AG04449 (cell line): ENCODE data around the gene AMOTL2.

Experiments used
- CTCF ChIA-PET: fragments of 350-600 bp; formaldehyde crosslinking; extraction: SDS; loops from one replicate; lab custom pipeline; 2021; ENCODE audit warnings: antibody characterized with exemption; lab: Yijun Ruan, JAX
- POLR2A ChIA-PET: fragments of 400-600, 350-600 bp; formaldehyde crosslinking; extraction: SDS; loops from one replicate; lab custom pipeline; 2020; ENCODE audit warnings: antibody characterized with exemption, inconsistent platforms; lab: Yijun Ruan, JAX
- DNase-seq: peaks from one replicate; pipeline ENCODE4 v3.0.0-alpha.2; 2010; ENCODE audit warnings: low read depth, low spot score
- H3K4me3 ChIP-seq: 2 replicates; pipeline ENCODE4 v1.5.1; 2011; ENCODE audit warnings: low read depth, mild to moderate bottlenecking, control low read depth, low read length
- CTCF ChIP-seq: IDR thresholded peaks from one replicate; pipeline ENCODE4 v1.5.1; 2011; ENCODE audit warnings: mild to moderate bottlenecking, moderate library complexity, low read length, control low read depth, inconsistent platforms; ENCODE audit not compliant: insufficient read depth; ENCODE audit errors: missing control alignments

AMOTL2 gene

GRCh38 chr3:134320749-134321148 lies 53.5 kb downstream of the AMOTL2 start:
- DNase-seq = no peak
- CTCF ChIA-PET = interaction anchor here (1.4 to 26.1 kb wide), 3 partner anchors 13 to 159 kb away, joined by 4 to 690 read pairs (median 5); partner anchors contain the start of genes ANAPC13 and CEP63
- H3K4me3 ChIP-seq = no peak overlapping the region
- TF ChIP-seq CTCF = no peak
- POLR2A ChIA-PET = interaction anchor here (0.7 kb wide), 1 partner anchor 33 kb away, joined by 3 read pairs; no protein-coding TSS in a partner anchor

GRCh38 chr3:134319931-134320330 lies 54.3 kb downstream of the AMOTL2 start:
- POLR2A ChIA-PET = interaction anchor here (0.6 kb wide), 1 partner anchor 45 kb away, joined by 3 read pairs; no protein-coding TSS in a partner anchor
- TF ChIP-seq CTCF = no peak
- CTCF ChIA-PET = interaction anchor here (0.9 to 26.1 kb wide), 3 partner anchors 8 to 160 kb away, joined by 3 to 690 read pairs (median 11); partner anchors contain the start of genes ANAPC13 and CEP63
- DNase-seq = no peak
- no peak overlapping the region for H3K4me3 ChIP-seq

GRCh38 chr3:134318166-134318565 lies 56.1 kb downstream of the AMOTL2 start:
- TF ChIP-seq CTCF = no peak
- POLR2A ChIA-PET = interaction anchor here (0.6 to 2.0 kb wide), 7 partner anchors 10 to 371 kb away, joined by 3 to 7 read pairs (median 3); no protein-coding TSS in a partner anchor
- DNase-seq = no peak
- CTCF ChIA-PET = interaction anchor here (1.0 to 26.1 kb wide), 6 partner anchors 8 to 173 kb away, joined by 4 to 690 read pairs (median 7); partner anchors contain the start of genes ANAPC13 and CEP63
- H3K4me3 ChIP-seq = no peak overlapping the region

- no peak for DNase-seq
- H3K4me3 ChIP-seq = no peak overlapping the region
- POLR2A ChIA-PET = interaction anchor here (0.6 to 2.0 kb wide), 10 partner anchors 9 to 371 kb away, joined by 3 to 7 read pairs (median 4); no protein-coding TSS in a partner anchor
- no peak for TF ChIP-seq CTCF
- CTCF ChIA-PET = interaction anchor here (1.0 to 26.1 kb wide), 6 partner anchors 9 to 174 kb away, joined by 4 to 690 read pairs (median 7); partner anchors contain the start of genes ANAPC13 and CEP63
These were observed 56.9 kb downstream of the AMOTL2 start for GRCh38 chr3:134317106-134317947.

- ChIA-PET POLR2A (interaction anchor here (0.6 to 4.5 kb wide), 18 partner anchors 10 to 168 kb away, joined by 3 to 38 read pairs (median 6); partner anchors contain the start of gene AMOTL2), CTCF (interaction anchor here (0.7 to 26.1 kb wide), 10 partner anchors 10 to 164 kb away, joined by 3 to 690 read pairs (median 4); partner anchors contain the start of genes ANAPC13 and CEP63)
- DNase-seq = no peak
- no peak overlapping the region for H3K4me3 ChIP-seq
- no peak for TF ChIP-seq CTCF
These were observed 58.8 kb downstream of the AMOTL2 start for GRCh38 chr3:134315286-134316106.
